NB4 (cell line): ENCODE data around the gene ASAP2.

Experiments
- DNase-seq: peaks from one replicate; pipeline ENCODE4 v3.0.0; 2010; ENCODE audit warnings: low read depth
- H3K4me3 ChIP-seq: one replicate; pipeline ENCODE4 v1.5.1; 2011; ENCODE audit warnings: mild to moderate bottlenecking, low read depth, low read length, moderate library complexity
- MAX ChIP-seq: IDR thresholded peaks from 2 replicates; pipeline ENCODE4 v1.6.1; 2011; ENCODE audit warnings: low read depth, low read length
- MYC ChIP-seq: IDR thresholded peaks from 2 replicates; pipeline ENCODE4 v1.6.1; 2011; ENCODE audit warnings: low read depth, low read length
- POLR2A ChIP-seq: IDR thresholded peaks from 2 replicates; pipeline ENCODE4 v1.6.1; 2011; ENCODE audit warnings: mild to moderate bottlenecking; ENCODE audit not compliant: insufficient read length; ENCODE audit errors: extremely low read depth
- TF ChIP-seq, protein P1 (sequence below): IDR thresholded peaks from one replicate; pipeline ENCODE4 v1.5.1; 2012; ENCODE audit warnings: low read depth, low read length

The ASAP2 gene

GRCh38 chr2:9258501-9258900, 51.9 kb downstream of the ASAP2 start:
- DNase-seq: peak; percentile 90
- H3K4me3 ChIP-seq: peak overlapping the region; percentile 46
- peak; percentile 34; the same call in 1 of the 2 replicates for TF ChIP-seq MAX
- TF ChIP-seq, protein P1, sequence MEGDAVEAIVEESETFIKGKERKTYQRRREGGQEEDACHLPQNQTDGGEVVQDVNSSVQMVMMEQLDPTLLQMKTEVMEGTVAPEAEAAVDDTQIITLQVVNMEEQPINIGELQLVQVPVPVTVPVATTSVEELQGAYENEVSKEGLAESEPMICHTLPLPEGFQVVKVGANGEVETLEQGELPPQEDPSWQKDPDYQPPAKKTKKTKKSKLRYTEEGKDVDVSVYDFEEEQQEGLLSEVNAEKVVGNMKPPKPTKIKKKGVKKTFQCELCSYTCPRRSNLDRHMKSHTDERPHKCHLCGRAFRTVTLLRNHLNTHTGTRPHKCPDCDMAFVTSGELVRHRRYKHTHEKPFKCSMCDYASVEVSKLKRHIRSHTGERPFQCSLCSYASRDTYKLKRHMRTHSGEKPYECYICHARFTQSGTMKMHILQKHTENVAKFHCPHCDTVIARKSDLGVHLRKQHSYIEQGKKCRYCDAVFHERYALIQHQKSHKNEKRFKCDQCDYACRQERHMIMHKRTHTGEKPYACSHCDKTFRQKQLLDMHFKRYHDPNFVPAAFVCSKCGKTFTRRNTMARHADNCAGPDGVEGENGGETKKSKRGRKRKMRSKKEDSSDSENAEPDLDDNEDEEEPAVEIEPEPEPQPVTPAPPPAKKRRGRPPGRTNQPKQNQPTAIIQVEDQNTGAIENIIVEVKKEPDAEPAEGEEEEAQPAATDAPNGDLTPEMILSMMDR: no peak
- peak; percentile 34; the same call in 1 of the 2 replicates for TF ChIP-seq MYC
- no peak for TF ChIP-seq POLR2A

GRCh38 chr2:9258953-9259399, 52.4 kb downstream of the ASAP2 start:
- H3K4me3 ChIP-seq: peak overlapping the region; percentile 46
- TF ChIP-seq, protein P1: no peak
- TF ChIP-seq MAX (no peak), POLR2A (no peak), MYC (no peak)
- peak; percentile 43 for DNase-seq

DNA sequence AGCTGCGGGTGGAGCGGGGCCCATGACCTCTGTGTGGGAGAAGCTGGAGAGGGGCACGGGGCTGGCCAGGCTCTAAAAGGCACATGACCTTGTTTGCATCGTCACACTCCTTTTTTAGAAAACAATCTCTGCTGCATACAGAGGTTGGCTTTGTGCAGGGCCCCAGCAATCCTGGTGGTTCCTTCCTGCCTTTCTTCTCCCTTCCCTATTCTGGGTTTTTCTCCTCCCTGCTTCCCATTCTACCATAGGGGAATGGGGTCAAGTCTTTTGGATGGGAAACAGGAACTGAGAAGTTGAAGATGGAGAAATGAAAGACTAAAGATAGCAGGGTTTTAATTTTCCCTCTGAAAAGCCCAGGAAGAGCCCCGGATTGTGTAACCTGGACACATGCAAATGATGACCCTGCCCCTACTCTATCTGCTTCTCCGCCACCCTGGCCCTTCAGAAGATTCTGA, 53.9 kb downstream of the ASAP2 start:
- TF ChIP-seq MAX (no peak), MYC (no peak), POLR2A (no peak)
- TF ChIP-seq, protein P1: no peak
- DNase-seq: peak; percentile 46
- H3K4me3 ChIP-seq: no peak overlapping the region

DNA sequence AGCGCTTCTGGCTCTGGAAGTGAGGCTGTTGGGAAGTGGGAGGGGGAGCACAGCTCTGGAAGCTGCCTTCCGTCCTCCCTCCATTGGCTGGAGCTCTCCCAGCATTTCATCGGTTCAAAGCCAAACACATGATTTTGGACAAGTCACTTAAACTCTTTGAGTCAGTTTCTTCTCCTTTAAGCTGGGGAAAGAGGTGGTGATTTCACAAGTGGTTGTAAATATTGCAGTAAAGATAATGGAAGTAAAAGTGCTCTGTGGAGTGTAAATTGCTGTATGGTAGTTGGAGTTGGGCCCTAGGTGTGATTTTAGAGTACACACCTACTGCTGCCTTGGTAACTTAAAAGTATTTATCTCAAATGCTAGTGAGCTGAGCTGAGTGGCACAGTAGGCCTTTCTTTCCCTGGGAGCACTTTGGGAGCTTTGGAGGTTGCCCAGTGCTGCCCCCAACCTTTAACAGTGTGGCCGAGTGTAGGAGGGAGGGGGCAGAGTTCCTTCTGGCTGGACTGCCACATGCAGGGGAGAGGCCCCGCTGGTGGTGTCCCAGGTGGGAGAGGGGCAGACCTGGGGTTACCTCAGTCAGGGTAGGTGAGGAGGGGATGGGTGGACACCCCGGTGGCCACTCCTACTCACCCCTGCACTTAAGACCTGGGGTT, 54.7 kb downstream of the ASAP2 start:
- TF ChIP-seq MAX (no peak), POLR2A (no peak), MYC (no peak)
- TF ChIP-seq, protein P1: no peak
- DNase-seq: peak; percentile 69
- H3K4me3 ChIP-seq: no peak overlapping the region

DNA sequence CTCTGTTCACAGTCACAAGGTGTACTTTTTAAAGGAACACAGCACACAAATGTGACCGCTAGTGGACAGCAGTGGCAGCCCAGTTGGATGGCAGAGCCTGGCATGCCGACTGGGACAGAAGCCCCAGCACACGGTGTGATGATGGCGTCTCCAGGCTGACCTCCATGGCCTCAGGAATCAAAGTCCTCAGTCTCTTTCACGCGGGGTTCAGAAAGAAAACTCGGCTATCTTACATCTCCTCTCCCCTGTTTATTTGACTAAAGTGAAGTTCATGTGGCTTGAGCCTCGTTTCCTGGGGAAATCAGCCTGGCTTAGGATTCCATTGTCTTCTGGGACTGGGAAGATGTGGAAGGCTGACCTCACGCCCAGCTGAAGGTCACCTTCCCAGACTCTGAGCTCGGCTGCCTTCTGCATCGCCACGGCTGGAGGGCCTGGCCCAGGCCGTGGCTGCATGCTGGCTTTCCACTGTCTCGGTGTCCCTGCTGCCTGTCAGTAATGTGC, 56.1 kb downstream of the ASAP2 start:
- TF ChIP-seq, protein P1: no peak
- TF ChIP-seq MYC: no peak
- no peak for TF ChIP-seq POLR2A
- no peak for TF ChIP-seq MAX
- no peak for DNase-seq
- H3K4me3 ChIP-seq: no peak overlapping the region
